Mesenchymal stem cell (in vitro differentiated cells and primary cell): ENCODE data around the gene NLGN1.
A peak's percentile ranks its signal among the peaks of the same experiment; 100 is the strongest.

Experiments used
- DNase-seq: peaks from one replicate; pipeline ENCODE4 v3.0.0-alpha.2; 2013
- H2AFZ ChIP-seq: one replicate; pipeline ENCODE4 v1.6.1; 2013; ENCODE audit warnings: low read depth, mild to moderate bottlenecking, control low read depth, inconsistent platforms, low read length, moderate library complexity
- H2AK5ac ChIP-seq: 2 replicates; pipeline ENCODE4 v1.6.1; 2013; ENCODE audit warnings: low read length, moderate library complexity, mild to moderate bottlenecking, inconsistent platforms; ENCODE audit not compliant: severe bottlenecking
- H2BK120ac ChIP-seq: one replicate; pipeline ENCODE4 v1.6.1; 2013; ENCODE audit warnings: low read depth, mild to moderate bottlenecking, inconsistent platforms, low read length, moderate library complexity
- H2BK12ac ChIP-seq, 2 experiments: one replicate each; pipeline ENCODE4 v1.6.1; 2013; ENCODE audit warnings: inconsistent platforms in 2 of 2, low read length in 2 of 2, mild to moderate bottlenecking in 2 of 2, moderate library complexity in 2 of 2, control low read depth in 1 of 2
- H2BK15ac ChIP-seq: one replicate; pipeline ENCODE4 v1.6.1; 2013; ENCODE audit warnings: mild to moderate bottlenecking, low read depth, inconsistent platforms; ENCODE audit not compliant: poor library complexity, severe bottlenecking
- H2BK5ac ChIP-seq: 2 replicates; pipeline ENCODE4 v1.6.1; 2013; ENCODE audit warnings: low read depth, mild to moderate bottlenecking, low read length, control low read depth, inconsistent platforms; ENCODE audit not compliant: poor library complexity, severe bottlenecking
- H3K14ac ChIP-seq, 2 experiments: one replicate each; pipeline ENCODE4 v1.6.1; 2013; ENCODE audit warnings: inconsistent platforms in 2 of 2, low read length in 2 of 2, control low read depth in 1 of 2, mild to moderate bottlenecking in 1 of 2, moderate library complexity in 1 of 2
- H3K18ac ChIP-seq, 2 experiments: one replicate each; pipeline ENCODE4 v1.6.1; 2013; ENCODE audit warnings: inconsistent platforms in 2 of 2, low read length in 2 of 2, control low read depth in 1 of 2, low read depth in 1 of 2, mild to moderate bottlenecking in 1 of 2
- H3K23ac ChIP-seq, 2 experiments: one replicate each; pipeline ENCODE4 v1.6.1; 2013; ENCODE audit warnings: inconsistent platforms in 2 of 2, low read length in 2 of 2, mild to moderate bottlenecking in 2 of 2, moderate library complexity in 2 of 2, control low read depth in 1 of 2
- H3K27ac ChIP-seq: 2 replicates; pipeline ENCODE4 v1.5.1; 2013; ENCODE audit warnings: mild to moderate bottlenecking, moderate library complexity, low read length, control low read depth, inconsistent platforms; ENCODE audit not compliant: poor library complexity, severe bottlenecking
- H3K27me3 ChIP-seq, 2 experiments: 2 replicates each; pipeline versions ENCODE4 v1.6.1 to v1.7.0; 2013; ENCODE audit warnings: low read length in 2 of 2, mild to moderate bottlenecking in 2 of 2, moderate library complexity in 2 of 2, control low read depth in 1 of 2, inconsistent platforms in 1 of 2; ENCODE audit not compliant: control insufficient read depth in 1 of 2, insufficient read depth in 1 of 2
- H3K36me3 ChIP-seq, 2 experiments: 2 replicates each; pipeline versions ENCODE4 v1.6.1 to v1.7.0; 2013; ENCODE audit warnings: low read length in 2 of 2, control low read depth in 1 of 2, inconsistent platforms in 1 of 2, low read depth in 1 of 2, mild to moderate bottlenecking in 1 of 2; ENCODE audit not compliant: insufficient read depth in 2 of 2, control insufficient read depth in 1 of 2
- H3K4ac ChIP-seq, 2 experiments: one replicate each; pipeline ENCODE4 v1.6.1; 2013; ENCODE audit warnings: inconsistent platforms in 2 of 2, low read length in 2 of 2, mild to moderate bottlenecking in 2 of 2, moderate library complexity in 2 of 2, control low read depth in 1 of 2, low read depth in 1 of 2
- H3K4me1 ChIP-seq: 2 replicates; pipeline ENCODE4 v1.6.1; 2013; ENCODE audit warnings: low read depth, low read length, control low read depth; ENCODE audit not compliant: control insufficient read depth, insufficient read depth
- H3K4me2 ChIP-seq: 2 replicates; pipeline ENCODE4 v1.6.1; 2013; ENCODE audit warnings: low read length, mild to moderate bottlenecking, inconsistent platforms; ENCODE audit not compliant: poor library complexity, severe bottlenecking
- H3K4me3 ChIP-seq, 2 experiments: 2 replicates each; pipeline versions ENCODE4 v1.5.1 to v1.7.0; 2013; ENCODE audit warnings: low read length in 2 of 2, mild to moderate bottlenecking in 2 of 2, control low read depth in 1 of 2, low read depth in 1 of 2; ENCODE audit not compliant: insufficient read depth in 1 of 2
- H3K79me1 ChIP-seq: replicated peaks from 2 replicates; pipeline ENCODE4 v1.6.1; 2013; ENCODE audit warnings: mild to moderate bottlenecking, control low read depth, low read length, inconsistent platforms; ENCODE audit not compliant: poor library complexity, severe bottlenecking
- H3K9ac ChIP-seq: 2 replicates; pipeline ENCODE4 v1.7.0; 2013; ENCODE audit warnings: mild to moderate bottlenecking, low read length, moderate library complexity
- H3K9me3 ChIP-seq: 2 replicates; pipeline ENCODE4 v1.7.0; 2013; ENCODE audit warnings: mild to moderate bottlenecking, low read length; ENCODE audit not compliant: control insufficient read depth
- H4K8ac ChIP-seq: one replicate; pipeline ENCODE4 v1.6.1; 2013; ENCODE audit warnings: inconsistent platforms, mild to moderate bottlenecking, low read length, moderate library complexity
- H4K91ac ChIP-seq: one replicate; pipeline ENCODE4 v1.6.1; 2013; ENCODE audit warnings: mild to moderate bottlenecking, low read length, inconsistent platforms
- WGBS: methylation state at CpG from one replicate; pipeline ENCODE4 v1.1.7; 2013; ENCODE audit warnings: mixed read lengths; 5-methylcytosine and 5-hydroxymethylcytosine counted together

NLGN1 gene

DNA sequence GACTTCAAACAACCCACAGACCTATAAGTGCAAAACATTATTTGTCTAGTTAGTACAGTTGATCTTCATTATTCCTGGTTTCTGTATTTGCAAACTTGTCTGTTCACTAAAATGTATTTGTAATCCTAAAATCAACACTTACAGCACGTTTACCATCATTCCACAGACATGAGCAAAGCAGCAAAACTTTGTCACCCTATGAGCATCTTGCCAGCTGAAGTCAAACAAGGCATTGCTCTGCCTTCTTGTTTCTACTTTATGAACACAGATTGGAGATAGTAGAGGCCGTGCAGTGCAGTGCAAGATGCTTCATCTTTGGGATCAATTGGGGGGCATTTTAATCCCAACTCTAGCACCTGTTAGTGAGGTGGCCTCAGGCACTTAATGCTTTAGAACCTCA, 202.1 kb downstream of the NLGN1 start:
- H3K18ac ChIP-seq: no peak overlapping the region
- H2AK5ac ChIP-seq: no peak overlapping the region
- DNase-seq: no peak
- H4K8ac ChIP-seq: no peak overlapping the region
- H3K4me1 ChIP-seq: no peaks in the 10 kb centered on the region
- no peak overlapping the region for H3K4ac ChIP-seq
- no peak overlapping the region for H3K4me2 ChIP-seq
- no peak overlapping the region for H3K14ac ChIP-seq
- H3K36me3 ChIP-seq: no peaks in the 10 kb centered on the region
- no peaks in the 10 kb centered on the region for H3K79me1 ChIP-seq
- no peaks in the 10 kb centered on the region for H3K9me3 ChIP-seq
- H2BK12ac ChIP-seq: no peak overlapping the region
- no peak overlapping the region for H3K4me3 ChIP-seq
- H2AFZ ChIP-seq: no peak overlapping the region
- no peak overlapping the region for H4K91ac ChIP-seq
- H3K9ac ChIP-seq: no peak overlapping the region
- H3K23ac ChIP-seq: no peak overlapping the region
- no peak overlapping the region for H3K27ac ChIP-seq
- H2BK15ac ChIP-seq: no peak overlapping the region
- H2BK5ac ChIP-seq: no peak overlapping the region
- WGBS: 56% methylated on average over 2 of the region's 2 CpGs
- no peak overlapping the region for H2BK120ac ChIP-seq
- H3K27me3 ChIP-seq: no peaks in the 10 kb centered on the region

DNA sequence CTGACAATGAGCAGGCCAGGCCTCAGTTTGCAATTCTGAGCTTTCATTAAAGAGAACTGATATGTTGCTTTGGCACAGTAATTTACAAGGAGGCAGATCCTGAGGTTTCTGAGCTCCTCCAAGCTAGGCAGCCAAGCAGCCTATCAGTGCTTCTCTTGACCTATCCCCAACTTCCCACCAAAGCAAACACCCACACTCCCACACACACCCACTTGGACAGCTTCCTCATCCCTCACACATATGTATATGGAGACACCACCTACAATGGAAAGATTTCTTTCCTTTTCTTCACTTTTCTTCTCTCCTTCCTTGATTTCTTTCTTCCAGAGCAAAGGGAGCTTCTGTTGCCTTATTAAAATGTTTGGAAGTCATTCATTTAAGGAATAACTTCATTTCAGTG, 217.0 kb downstream of the NLGN1 start:
- Histone ChIP-seq H3K4me2 (no peak overlapping the region), H3K4me3 (no peak overlapping the region), H3K9me3 (peaks cover 3% of the 10 kb centered on the region), H4K8ac (no peak overlapping the region), H2BK15ac (no peak overlapping the region), H3K14ac (no peak overlapping the region), H2BK12ac (no peak overlapping the region), H3K36me3 (no peaks in the 10 kb centered on the region), H3K18ac (no peak overlapping the region), H2BK120ac (no peak overlapping the region), H3K79me1 (no peaks in the 10 kb centered on the region), H3K23ac (peak overlapping the region in 1 of 2 experiments; percentile 23), H2AK5ac (no peak overlapping the region), H3K4ac (no peak overlapping the region), H3K27ac (no peak overlapping the region), H4K91ac (no peak overlapping the region), H3K27me3 (no peaks in the 10 kb centered on the region), H2BK5ac (no peak overlapping the region), H3K4me1 (no peaks in the 10 kb centered on the region), H2AFZ (no peak overlapping the region), H3K9ac (no peak overlapping the region)
- no peak for DNase-seq

DNA sequence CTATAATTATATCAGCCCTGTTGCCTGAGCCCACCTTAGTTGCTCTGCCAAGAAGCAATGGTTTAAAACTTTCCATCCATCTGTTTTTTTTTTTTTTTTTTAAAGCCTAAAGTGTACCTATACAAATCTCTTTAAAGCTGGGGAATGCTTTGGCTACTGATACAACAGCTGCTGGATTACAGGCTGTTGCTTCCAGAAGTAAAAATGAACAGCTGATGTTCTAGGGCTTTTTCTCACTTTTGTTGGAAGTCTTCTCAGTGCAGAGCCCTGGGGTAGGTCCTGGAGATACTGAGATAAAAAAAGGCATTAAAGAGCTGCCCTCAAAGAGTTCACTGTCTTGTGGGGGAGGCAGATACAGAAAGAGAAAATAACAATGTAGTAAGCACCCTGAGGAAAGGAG, 218.1 kb downstream of the NLGN1 start:
- no peaks in the 10 kb centered on the region for H3K36me3 ChIP-seq
- H2AFZ ChIP-seq: no peak overlapping the region
- H3K27ac ChIP-seq: no peak overlapping the region
- H3K4ac ChIP-seq: no peak overlapping the region
- H3K18ac ChIP-seq: no peak overlapping the region
- no peak for DNase-seq
- no peak overlapping the region for H2BK12ac ChIP-seq
- no peaks in the 10 kb centered on the region for H3K4me1 ChIP-seq
- no peak overlapping the region for H3K4me2 ChIP-seq
- H2BK15ac ChIP-seq: no peak overlapping the region
- no peak overlapping the region for H3K4me3 ChIP-seq
- H4K8ac ChIP-seq: no peak overlapping the region
- no peak overlapping the region for H3K9ac ChIP-seq
- no peaks in the 10 kb centered on the region for H3K79me1 ChIP-seq
- no peaks in the 10 kb centered on the region for H3K27me3 ChIP-seq
- H3K23ac ChIP-seq: no peak overlapping the region
- no peak overlapping the region for H4K91ac ChIP-seq
- H2BK120ac ChIP-seq: no peak overlapping the region
- H3K14ac ChIP-seq: no peak overlapping the region
- no peak overlapping the region for H2AK5ac ChIP-seq
- peaks cover 3% of the 10 kb centered on the region for H3K9me3 ChIP-seq
- H2BK5ac ChIP-seq: no peak overlapping the region

DNA sequence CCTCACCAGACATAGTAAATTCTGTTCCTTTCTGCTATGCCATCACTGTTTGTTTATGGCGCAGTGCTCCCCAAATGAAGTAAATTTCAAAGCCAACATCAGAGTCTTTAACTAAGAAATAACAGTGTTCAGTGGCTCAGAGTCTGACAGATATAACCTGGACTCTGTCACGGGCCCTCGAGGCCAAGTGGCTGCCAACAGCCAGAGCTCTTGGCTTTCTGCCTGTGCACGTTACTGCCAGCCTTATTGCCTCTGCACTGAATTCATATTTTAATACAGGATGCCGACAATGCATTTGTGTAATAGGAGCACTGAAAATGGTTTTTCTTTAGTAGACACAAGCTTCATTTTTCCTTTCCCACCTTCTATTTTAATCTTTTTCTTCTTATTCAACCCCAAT, 219.9 kb downstream of the NLGN1 start:
- Histone ChIP-seq H3K27me3 (no peaks in the 10 kb centered on the region), H3K36me3 (no peaks in the 10 kb centered on the region), H3K4me1 (no peaks in the 10 kb centered on the region), H4K8ac (no peak overlapping the region), H3K9me3 (peaks cover 3% of the 10 kb centered on the region), H4K91ac (no peak overlapping the region), H2BK5ac (no peak overlapping the region), H2BK15ac (no peak overlapping the region), H2AFZ (no peak overlapping the region), H3K14ac (no peak overlapping the region), H2BK12ac (no peak overlapping the region), H3K18ac (no peak overlapping the region), H3K4me3 (no peak overlapping the region), H3K27ac (no peak overlapping the region), H3K79me1 (no peaks in the 10 kb centered on the region), H2BK120ac (no peak overlapping the region), H3K9ac (no peak overlapping the region), H3K4me2 (no peak overlapping the region), H3K23ac (no peak overlapping the region), H2AK5ac (no peak overlapping the region), H3K4ac (no peak overlapping the region)
- DNase-seq: no peak
- 92% methylated on average over 5 of the region's 5 CpGs for WGBS
